Mesenchymal stem cell (in vitro differentiated cells and primary cell): Measurements from ENCODE around the gene NAT9.

ENCODE experiments used
- DNase-seq: peaks from one replicate; pipeline ENCODE4 v3.0.0-alpha.2; 2013
- H2AFZ ChIP-seq: one replicate; pipeline ENCODE4 v1.6.1; 2013; ENCODE audit warnings: low read depth, mild to moderate bottlenecking, control low read depth, inconsistent platforms, low read length, moderate library complexity
- H2AK5ac ChIP-seq: 2 replicates; pipeline ENCODE4 v1.6.1; 2013; ENCODE audit warnings: low read length, moderate library complexity, mild to moderate bottlenecking, inconsistent platforms; ENCODE audit not compliant: severe bottlenecking
- H2BK120ac ChIP-seq: one replicate; pipeline ENCODE4 v1.6.1; 2013; ENCODE audit warnings: low read depth, mild to moderate bottlenecking, inconsistent platforms, low read length, moderate library complexity
- H2BK12ac ChIP-seq, 2 experiments: one replicate each; pipeline ENCODE4 v1.6.1; 2013; ENCODE audit warnings: inconsistent platforms in 2 of 2, low read length in 2 of 2, mild to moderate bottlenecking in 2 of 2, moderate library complexity in 2 of 2, control low read depth in 1 of 2
- H2BK15ac ChIP-seq: one replicate; pipeline ENCODE4 v1.6.1; 2013; ENCODE audit warnings: mild to moderate bottlenecking, low read depth, inconsistent platforms; ENCODE audit not compliant: poor library complexity, severe bottlenecking
- H2BK5ac ChIP-seq: 2 replicates; pipeline ENCODE4 v1.6.1; 2013; ENCODE audit warnings: low read depth, mild to moderate bottlenecking, low read length, control low read depth, inconsistent platforms; ENCODE audit not compliant: poor library complexity, severe bottlenecking
- H3K14ac ChIP-seq, 2 experiments: one replicate each; pipeline ENCODE4 v1.6.1; 2013; ENCODE audit warnings: inconsistent platforms in 2 of 2, low read length in 2 of 2, control low read depth in 1 of 2, mild to moderate bottlenecking in 1 of 2, moderate library complexity in 1 of 2
- H3K18ac ChIP-seq, 2 experiments: one replicate each; pipeline ENCODE4 v1.6.1; 2013; ENCODE audit warnings: inconsistent platforms in 2 of 2, low read length in 2 of 2, control low read depth in 1 of 2, low read depth in 1 of 2, mild to moderate bottlenecking in 1 of 2
- H3K23ac ChIP-seq, 2 experiments: one replicate each; pipeline ENCODE4 v1.6.1; 2013; ENCODE audit warnings: inconsistent platforms in 2 of 2, low read length in 2 of 2, mild to moderate bottlenecking in 2 of 2, moderate library complexity in 2 of 2, control low read depth in 1 of 2
- H3K27ac ChIP-seq: 2 replicates; pipeline ENCODE4 v1.5.1; 2013; ENCODE audit warnings: mild to moderate bottlenecking, moderate library complexity, low read length, control low read depth, inconsistent platforms; ENCODE audit not compliant: poor library complexity, severe bottlenecking
- H3K27me3 ChIP-seq, 2 experiments: 2 replicates each; pipeline versions ENCODE4 v1.6.1 to v1.7.0; 2013; ENCODE audit warnings: low read length in 2 of 2, mild to moderate bottlenecking in 2 of 2, moderate library complexity in 2 of 2, control low read depth in 1 of 2, inconsistent platforms in 1 of 2; ENCODE audit not compliant: control insufficient read depth in 1 of 2, insufficient read depth in 1 of 2
- H3K36me3 ChIP-seq, 2 experiments: 2 replicates each; pipeline versions ENCODE4 v1.6.1 to v1.7.0; 2013; ENCODE audit warnings: low read length in 2 of 2, control low read depth in 1 of 2, inconsistent platforms in 1 of 2, low read depth in 1 of 2, mild to moderate bottlenecking in 1 of 2; ENCODE audit not compliant: insufficient read depth in 2 of 2, control insufficient read depth in 1 of 2
- H3K4ac ChIP-seq, 2 experiments: one replicate each; pipeline ENCODE4 v1.6.1; 2013; ENCODE audit warnings: inconsistent platforms in 2 of 2, low read length in 2 of 2, mild to moderate bottlenecking in 2 of 2, moderate library complexity in 2 of 2, control low read depth in 1 of 2, low read depth in 1 of 2
- H3K4me1 ChIP-seq: 2 replicates; pipeline ENCODE4 v1.6.1; 2013; ENCODE audit warnings: low read depth, low read length, control low read depth; ENCODE audit not compliant: control insufficient read depth, insufficient read depth
- H3K4me2 ChIP-seq: 2 replicates; pipeline ENCODE4 v1.6.1; 2013; ENCODE audit warnings: low read length, mild to moderate bottlenecking, inconsistent platforms; ENCODE audit not compliant: poor library complexity, severe bottlenecking
- H3K4me3 ChIP-seq, 2 experiments: 2 replicates each; pipeline versions ENCODE4 v1.5.1 to v1.7.0; 2013; ENCODE audit warnings: low read length in 2 of 2, mild to moderate bottlenecking in 2 of 2, control low read depth in 1 of 2, low read depth in 1 of 2; ENCODE audit not compliant: insufficient read depth in 1 of 2
- H3K79me1 ChIP-seq: replicated peaks from 2 replicates; pipeline ENCODE4 v1.6.1; 2013; ENCODE audit warnings: mild to moderate bottlenecking, control low read depth, low read length, inconsistent platforms; ENCODE audit not compliant: poor library complexity, severe bottlenecking
- H3K9ac ChIP-seq: 2 replicates; pipeline ENCODE4 v1.7.0; 2013; ENCODE audit warnings: mild to moderate bottlenecking, low read length, moderate library complexity
- H3K9me3 ChIP-seq: 2 replicates; pipeline ENCODE4 v1.7.0; 2013; ENCODE audit warnings: mild to moderate bottlenecking, low read length; ENCODE audit not compliant: control insufficient read depth
- H4K8ac ChIP-seq: one replicate; pipeline ENCODE4 v1.6.1; 2013; ENCODE audit warnings: inconsistent platforms, mild to moderate bottlenecking, low read length, moderate library complexity
- H4K91ac ChIP-seq: one replicate; pipeline ENCODE4 v1.6.1; 2013; ENCODE audit warnings: mild to moderate bottlenecking, low read length, inconsistent platforms
- WGBS: methylation state at CpG from one replicate; pipeline ENCODE4 v1.1.7; 2013; ENCODE audit warnings: mixed read lengths; 5-methylcytosine and 5-hydroxymethylcytosine counted together

The NAT9 gene

GRCh38 chr17:74761931-74762330 is 14.2 kb downstream of the NAT9 start:
- Histone ChIP-seq H3K36me3 (peaks cover 0 to 19% of the 10 kb centered on the region in 2 experiments), H3K27me3 (no peaks in the 10 kb centered on the region), H3K18ac (peak overlapping the region in 1 of 2 experiments; percentile 34), H2BK12ac (no peak overlapping the region), H4K91ac (no peak overlapping the region), H2BK5ac (no peak overlapping the region), H3K23ac (no peak overlapping the region), H3K9ac (no peak overlapping the region), H4K8ac (no peak overlapping the region), H3K79me1 (peaks cover 57% of the 10 kb centered on the region), H3K4ac (no peak overlapping the region), H2AK5ac (peak overlapping the region; percentile 61), H3K4me1 (peaks cover 72% of the 10 kb centered on the region), H2AFZ (no peak overlapping the region), H2BK120ac (no peak overlapping the region), H3K9me3 (no peaks in the 10 kb centered on the region), H2BK15ac (no peak overlapping the region), H3K4me3 (no peak overlapping the region), H3K27ac (no peak overlapping the region), H3K4me2 (no peak overlapping the region), H3K14ac (no peak overlapping the region)
- WGBS: 97% methylated on average over 9 of the region's 11 CpGs
- DNase-seq: no peak

GRCh38 chr17:74761419-74761818 is 14.7 kb downstream of the NAT9 start:
- no peak overlapping the region for H2BK5ac ChIP-seq
- H3K4me3 ChIP-seq: no peak overlapping the region
- no peak overlapping the region for H3K14ac ChIP-seq
- no peak overlapping the region for H3K4me2 ChIP-seq
- no peak overlapping the region for H4K8ac ChIP-seq
- WGBS: 87% methylated on average over 4 of the region's 5 CpGs
- no peak overlapping the region for H2BK120ac ChIP-seq
- no peak overlapping the region for H2AFZ ChIP-seq
- H2BK15ac ChIP-seq: no peak overlapping the region
- no peak overlapping the region for H3K9ac ChIP-seq
- H3K23ac ChIP-seq: no peak overlapping the region
- no peaks in the 10 kb centered on the region for H3K9me3 ChIP-seq
- peaks cover 0 to 16% of the 10 kb centered on the region in 2 experiments for H3K36me3 ChIP-seq
- DNase-seq: no peak
- no peak overlapping the region for H3K27ac ChIP-seq
- H4K91ac ChIP-seq: peak overlapping the region; percentile 35
- peak overlapping the region in 1 of 2 experiments; percentile 43 for H2BK12ac ChIP-seq
- H3K79me1 ChIP-seq: peaks cover 56% of the 10 kb centered on the region
- no peak overlapping the region for H3K18ac ChIP-seq
- H3K27me3 ChIP-seq: no peaks in the 10 kb centered on the region
- H2AK5ac ChIP-seq: peak overlapping the region; percentile 61
- H3K4ac ChIP-seq: no peak overlapping the region
- peaks cover 74% of the 10 kb centered on the region for H3K4me1 ChIP-seq

DNA sequence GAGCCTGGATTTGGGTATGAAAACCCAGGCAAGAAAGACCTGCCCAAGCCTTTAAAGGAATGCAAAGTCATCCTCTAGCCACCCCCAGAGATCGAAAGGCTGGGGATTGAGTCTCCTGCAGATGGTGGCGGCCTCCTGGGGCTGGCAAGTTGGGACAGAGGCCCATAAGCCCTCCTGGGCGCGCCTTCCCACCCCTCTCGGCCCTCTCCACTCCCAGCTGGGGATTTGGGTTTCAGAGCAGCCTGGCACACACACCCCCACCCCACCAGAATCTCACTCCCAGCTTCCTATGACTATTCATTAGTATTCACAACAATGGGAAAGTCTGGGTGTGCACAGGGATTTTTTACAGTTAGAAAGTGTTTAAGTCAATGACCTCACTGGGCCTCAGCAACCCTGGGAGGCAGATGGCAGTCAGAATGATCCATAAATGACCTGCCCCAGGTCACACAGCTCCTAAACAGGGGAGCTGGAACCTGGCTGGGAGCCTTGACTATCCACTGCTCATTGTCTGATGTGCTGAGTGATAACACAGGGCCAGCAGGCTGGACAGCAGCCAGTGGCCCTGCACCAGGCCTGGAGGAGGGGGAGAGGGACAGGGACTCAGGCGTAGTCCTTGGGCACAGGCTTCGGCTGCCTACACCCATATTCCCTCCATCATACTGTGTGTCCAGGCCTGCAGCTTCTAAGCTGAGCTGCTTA is 15.6 kb downstream of the NAT9 start:
- Histone ChIP-seq H4K91ac (no peak overlapping the region), H2AFZ (no peak overlapping the region), H2BK15ac (no peak overlapping the region), H2BK12ac (peak overlapping the region in 1 of 2 experiments; percentile 51), H4K8ac (no peak overlapping the region), H3K4me2 (no peak overlapping the region), H3K9me3 (no peaks in the 10 kb centered on the region), H3K9ac (no peak overlapping the region), H3K23ac (no peak overlapping the region), H2BK120ac (no peak overlapping the region), H3K36me3 (peaks cover 0 to 17% of the 10 kb centered on the region in 2 experiments), H3K27ac (peak overlapping the region; percentile 11), H3K14ac (peak overlapping the region in 1 of 2 experiments; percentile 91), H3K27me3 (no peaks in the 10 kb centered on the region), H2AK5ac (peak overlapping the region; percentile 31), H3K4ac (peak overlapping the region in 1 of 2 experiments; percentile 54), H3K18ac (peak overlapping the region in 1 of 2 experiments; percentile 79), H3K4me1 (peaks cover 75% of the 10 kb centered on the region), H3K79me1 (peaks cover 53% of the 10 kb centered on the region), H3K4me3 (no peak overlapping the region), H2BK5ac (no peak overlapping the region)
- DNase-seq: no peak
- WGBS: 71% methylated on average over 7 of the region's 7 CpGs

DNA sequence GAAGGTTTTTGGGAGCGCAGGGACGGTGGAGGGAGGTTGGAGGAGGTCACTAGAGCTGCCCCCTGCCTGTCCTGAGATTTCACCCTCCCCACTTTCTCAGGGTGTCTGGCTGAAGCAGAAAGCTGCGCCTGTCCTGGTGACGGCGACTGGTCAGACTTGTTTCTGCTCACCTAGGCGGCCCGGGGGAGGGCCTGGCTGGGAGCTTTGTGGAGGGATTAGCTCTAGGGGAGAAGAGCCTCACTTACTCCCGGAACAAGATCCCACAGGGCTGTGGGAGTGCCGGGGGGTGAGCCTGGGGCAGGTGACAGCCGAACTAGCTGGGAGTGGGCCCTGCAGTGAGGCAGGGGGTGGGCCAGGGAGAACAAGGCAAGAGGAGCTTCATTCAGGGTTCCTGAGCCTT is 16.2 kb downstream of the NAT9 start:
- Histone ChIP-seq H2BK5ac (peak overlapping the region; percentile 33), H3K4me1 (peaks cover 77% of the 10 kb centered on the region), H3K27me3 (no peaks in the 10 kb centered on the region), H3K4me3 (no peak overlapping the region), H3K18ac (peak overlapping the region in 1 of 2 experiments; percentile 76), H3K4me2 (no peak overlapping the region), H3K14ac (peak overlapping the region in 1 of 2 experiments; percentile 92), H3K9me3 (no peaks in the 10 kb centered on the region), H3K27ac (peak overlapping the region; percentile 11), H3K36me3 (peaks cover 0 to 21% of the 10 kb centered on the region in 2 experiments), H2BK15ac (no peak overlapping the region), H2AFZ (no peak overlapping the region), H4K8ac (no peak overlapping the region), H2BK12ac (peak overlapping the region in 1 of 2 experiments; percentile 29), H3K4ac (peak overlapping the region in 1 of 2 experiments; percentile 47), H4K91ac (no peak overlapping the region), H2AK5ac (peak overlapping the region; percentile 96), H2BK120ac (no peak overlapping the region), H3K9ac (no peak overlapping the region), H3K23ac (no peak overlapping the region), H3K79me1 (peaks cover 58% of the 10 kb centered on the region)
- no peak for DNase-seq
- 82% methylated on average over 9 of the region's 10 CpGs for WGBS
